GM18861 (cell line): Measurements from ENCODE around the gene SYNGR2.
"Not testable (repeated sequence)": the region's sequence is repeated elsewhere in the genome, so short reads cannot be mapped to it uniquely, and the experiment has no call there.

Source experiments
- ATAC-seq: cut with Tn5 transposase; IDR thresholded peaks from one replicate; pipeline ENCODE4 v1.9.1; 2021; ENCODE audit not compliant: unreplicated experiment

SYNGR2 gene

DNA sequence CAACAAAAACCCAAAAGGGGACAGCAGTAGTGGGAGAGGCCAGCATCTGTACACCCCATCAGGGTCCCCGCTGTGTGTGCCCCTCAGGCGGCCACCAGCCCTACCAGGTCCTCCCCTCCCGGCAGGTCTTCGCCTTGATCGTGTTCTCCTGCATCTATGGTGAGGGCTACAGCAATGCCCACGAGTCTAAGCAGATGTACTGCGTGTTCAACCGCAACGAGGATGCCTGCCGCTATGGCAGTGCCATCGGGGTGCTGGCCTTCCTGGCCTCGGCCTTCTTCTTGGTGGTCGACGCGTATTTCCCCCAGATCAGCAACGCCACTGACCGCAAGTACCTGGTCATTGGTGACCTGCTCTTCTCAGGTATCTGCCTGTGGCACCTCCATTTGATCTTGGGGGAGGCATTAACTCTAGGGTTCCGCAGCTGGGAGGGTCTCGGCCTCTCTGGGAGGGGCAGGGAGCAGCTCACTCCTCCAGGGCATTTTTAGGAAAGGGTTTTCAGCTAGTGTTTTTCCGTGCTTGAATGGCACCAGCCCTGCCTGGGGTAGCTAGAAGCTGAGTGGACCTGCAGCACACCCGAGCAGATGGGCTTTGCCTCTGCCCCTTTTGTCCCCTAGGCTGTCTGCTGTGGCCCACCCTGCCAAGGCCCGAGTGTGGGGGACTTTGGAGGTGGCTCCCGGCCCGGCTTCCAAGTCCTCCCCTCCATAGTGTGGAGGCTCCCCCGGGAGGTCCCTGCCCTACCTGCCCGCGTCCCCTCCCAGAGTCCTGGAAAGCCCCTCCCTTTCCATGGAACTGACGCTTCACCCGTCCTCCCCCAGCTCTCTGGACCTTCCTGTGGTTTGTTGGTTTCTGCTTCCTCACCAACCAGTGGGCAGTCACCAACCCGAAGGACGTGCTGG, 2.6 kb downstream of the SYNGR2 start:
- no peak for ATAC-seq

DNA sequence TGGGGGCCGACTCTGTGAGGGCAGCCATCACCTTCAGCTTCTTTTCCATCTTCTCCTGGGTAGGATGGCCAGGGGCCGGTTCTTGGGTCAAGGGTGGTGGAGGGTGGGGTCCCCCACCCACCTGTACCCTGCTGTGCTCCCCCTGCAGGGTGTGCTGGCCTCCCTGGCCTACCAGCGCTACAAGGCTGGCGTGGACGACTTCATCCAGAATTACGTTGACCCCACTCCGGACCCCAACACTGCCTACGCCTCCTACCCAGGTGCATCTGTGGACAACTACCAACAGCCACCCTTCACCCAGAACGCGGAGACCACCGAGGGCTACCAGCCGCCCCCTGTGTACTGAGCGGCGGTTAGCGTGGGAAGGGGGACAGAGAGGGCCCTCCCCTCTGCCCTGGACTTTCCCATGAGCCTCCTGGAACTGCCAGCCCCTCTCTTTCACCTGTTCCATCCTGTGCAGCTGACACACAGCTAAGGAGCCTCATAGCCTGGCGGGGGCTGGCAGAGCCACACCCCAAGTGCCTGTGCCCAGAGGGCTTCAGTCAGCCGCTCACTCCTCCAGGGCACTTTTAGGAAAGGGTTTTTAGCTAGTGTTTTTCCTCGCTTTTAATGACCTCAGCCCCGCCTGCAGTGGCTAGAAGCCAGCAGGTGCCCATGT, 3.3 kb downstream of the SYNGR2 start:
- ATAC-seq, result not testable (repeated sequence)

DNA sequence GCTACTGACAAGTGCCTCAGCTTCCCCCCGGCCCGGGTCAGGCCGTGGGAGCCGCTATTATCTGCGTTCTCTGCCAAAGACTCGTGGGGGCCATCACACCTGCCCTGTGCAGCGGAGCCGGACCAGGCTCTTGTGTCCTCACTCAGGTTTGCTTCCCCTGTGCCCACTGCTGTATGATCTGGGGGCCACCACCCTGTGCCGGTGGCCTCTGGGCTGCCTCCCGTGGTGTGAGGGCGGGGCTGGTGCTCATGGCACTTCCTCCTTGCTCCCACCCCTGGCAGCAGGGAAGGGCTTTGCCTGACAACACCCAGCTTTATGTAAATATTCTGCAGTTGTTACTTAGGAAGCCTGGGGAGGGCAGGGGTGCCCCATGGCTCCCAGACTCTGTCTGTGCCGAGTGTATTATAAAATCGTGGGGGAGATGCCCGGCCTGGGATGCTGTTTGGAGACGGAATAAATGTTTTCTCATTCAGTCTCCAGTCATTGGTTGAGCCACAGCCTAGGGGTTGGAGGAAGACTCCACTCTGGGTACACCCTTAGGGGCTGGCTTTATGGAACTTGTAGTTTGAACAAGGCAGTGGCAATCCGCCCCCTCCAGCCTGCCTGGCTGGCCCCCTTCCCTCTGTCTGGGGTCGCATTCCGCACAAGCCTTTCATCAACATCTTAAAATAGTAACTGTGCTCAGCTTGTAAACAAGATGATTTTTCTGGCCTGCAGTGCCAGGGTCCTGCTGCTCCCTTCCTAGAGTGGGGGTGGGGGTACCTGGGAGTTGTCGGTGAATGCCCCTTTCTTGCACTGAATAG, 4.1 kb downstream of the SYNGR2 start:
- no peak for ATAC-seq

DNA sequence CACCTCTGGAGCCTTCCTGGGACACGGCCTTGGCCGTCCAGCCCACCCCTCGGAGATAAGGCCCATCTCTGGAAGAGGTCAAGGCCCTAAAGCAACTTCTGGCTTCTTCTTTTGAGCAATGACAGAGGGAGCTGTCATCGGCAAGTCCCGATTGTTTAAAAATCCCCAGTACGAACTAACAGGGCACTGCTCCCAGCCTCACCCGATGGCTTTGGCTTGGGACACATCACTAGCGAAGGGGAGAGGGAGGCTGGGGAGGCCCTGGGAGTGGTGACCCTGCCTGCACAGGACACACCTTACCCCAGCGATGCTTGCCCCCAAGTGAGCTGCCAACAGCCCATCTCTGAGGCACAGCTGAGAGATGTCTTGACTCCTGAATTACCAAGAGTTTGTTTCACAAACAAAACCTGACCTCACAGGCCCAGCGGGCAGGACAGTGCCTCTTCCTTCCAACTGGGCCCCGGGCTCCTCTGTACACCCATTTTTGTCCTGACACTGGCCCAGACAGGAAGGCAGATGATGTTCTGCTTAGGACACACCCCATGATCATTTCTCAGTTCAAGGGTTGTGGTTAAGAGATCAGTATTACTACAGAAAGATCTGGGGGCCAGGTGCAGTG, 4.8 kb downstream of the SYNGR2 start:
- ATAC-seq, result no peak

DNA sequence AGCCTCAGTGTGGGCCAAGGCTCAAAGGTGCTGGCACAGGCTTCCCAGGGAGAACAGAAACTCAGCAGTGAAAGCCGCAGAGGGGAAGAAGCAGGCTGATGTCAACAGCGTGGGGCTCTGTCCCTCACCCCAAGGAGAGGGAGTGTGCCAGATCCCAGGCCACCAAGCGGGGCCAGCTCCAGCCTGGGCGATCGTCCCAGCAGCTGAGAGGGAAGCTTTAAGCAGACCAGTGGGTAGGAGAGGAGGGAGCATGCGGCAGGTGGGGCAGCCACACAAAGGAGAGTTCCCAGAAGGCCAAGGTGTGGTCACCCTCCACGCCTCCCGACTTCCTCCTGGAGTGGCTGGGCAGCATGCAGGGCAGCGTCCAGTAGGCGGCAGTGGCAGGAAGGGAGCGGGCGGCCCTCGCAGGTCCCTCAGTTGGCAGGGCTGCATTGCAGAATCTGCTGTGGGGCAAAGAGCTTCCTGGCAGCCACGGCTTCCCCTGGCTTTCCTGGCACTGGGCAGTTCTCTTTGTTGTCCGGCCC, 6.0 kb downstream of the SYNGR2 start:
- no peak for ATAC-seq

DNA sequence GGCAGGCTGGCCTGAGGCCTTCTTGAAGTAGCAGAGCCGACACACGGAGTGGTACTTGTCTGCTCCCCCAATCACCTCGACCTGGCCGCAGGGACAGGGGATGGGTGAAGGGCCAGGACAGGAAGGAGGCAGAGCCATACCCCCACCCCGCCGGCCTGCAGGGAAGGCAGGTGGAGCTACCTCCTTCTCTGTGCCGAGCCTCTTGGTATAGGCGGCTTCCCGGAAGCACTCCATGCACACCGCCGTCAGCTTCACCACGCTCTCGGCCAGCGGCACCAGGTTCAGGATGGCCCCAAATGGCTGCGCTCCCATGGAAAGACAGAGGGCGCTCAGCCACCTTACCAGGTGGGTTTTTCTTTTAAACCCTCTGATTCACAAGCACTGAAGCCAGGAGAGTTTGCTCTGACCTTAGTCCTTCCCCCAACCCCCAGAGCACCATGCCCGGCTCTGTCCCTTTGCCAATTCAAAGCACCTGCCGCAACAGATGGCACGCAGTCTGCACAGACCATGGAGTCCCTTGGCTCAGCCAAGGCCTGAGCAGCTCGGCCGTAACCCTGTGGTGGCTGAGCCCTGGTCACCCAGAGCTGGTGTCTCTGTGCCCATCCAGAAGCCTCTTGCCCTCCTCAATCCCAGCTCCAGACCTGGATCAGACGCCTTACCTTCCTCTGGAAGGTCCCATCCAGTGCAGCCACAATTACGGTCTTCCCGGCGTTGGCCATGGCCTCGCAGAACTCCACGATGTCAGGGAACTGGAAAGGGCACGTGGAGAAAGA, 6.7 kb downstream of the SYNGR2 start:
- no peak for ATAC-seq

DNA sequence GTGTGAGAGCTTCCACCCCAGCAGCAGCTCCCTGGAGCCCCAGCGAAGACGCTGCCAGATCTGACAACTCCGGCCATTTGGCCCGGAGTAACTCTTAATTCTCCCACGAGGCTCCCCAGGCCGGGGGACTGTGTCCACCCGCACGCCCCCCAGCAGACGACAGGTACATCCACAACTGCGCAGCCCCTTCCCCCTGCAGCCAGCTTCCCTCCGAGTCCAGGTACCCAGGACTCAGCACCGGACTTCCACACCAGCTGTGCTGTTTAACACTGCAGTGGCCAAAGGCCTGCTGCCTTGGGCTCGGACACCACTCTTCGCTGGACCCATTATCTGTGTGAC, 7.2 kb downstream of the SYNGR2 start:
- no peak for ATAC-seq

DNA sequence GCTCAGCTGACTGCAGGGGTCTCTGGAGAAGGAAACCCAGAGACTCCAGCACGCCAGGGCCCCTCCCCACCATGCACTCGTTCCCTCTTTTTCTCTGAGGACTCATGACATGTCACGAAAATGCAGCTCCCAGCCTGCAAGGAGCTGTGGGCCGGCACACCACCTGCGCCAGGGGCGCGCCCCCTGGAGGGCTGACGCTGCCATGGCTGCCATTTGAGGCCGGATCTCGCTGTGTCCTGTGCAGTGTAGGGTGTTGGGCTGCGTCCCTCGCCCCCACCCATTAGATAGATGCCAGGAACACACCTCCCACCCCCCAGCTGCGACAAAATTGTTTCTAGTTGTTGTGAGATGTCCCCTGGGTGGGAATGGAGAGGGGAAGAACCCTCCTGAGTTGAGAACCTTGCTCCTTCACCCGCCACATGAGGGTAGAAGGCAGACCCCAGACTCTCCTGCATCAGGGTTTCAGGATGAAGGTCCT, 8.2 kb downstream of the SYNGR2 start:
- no peak for ATAC-seq

DNA sequence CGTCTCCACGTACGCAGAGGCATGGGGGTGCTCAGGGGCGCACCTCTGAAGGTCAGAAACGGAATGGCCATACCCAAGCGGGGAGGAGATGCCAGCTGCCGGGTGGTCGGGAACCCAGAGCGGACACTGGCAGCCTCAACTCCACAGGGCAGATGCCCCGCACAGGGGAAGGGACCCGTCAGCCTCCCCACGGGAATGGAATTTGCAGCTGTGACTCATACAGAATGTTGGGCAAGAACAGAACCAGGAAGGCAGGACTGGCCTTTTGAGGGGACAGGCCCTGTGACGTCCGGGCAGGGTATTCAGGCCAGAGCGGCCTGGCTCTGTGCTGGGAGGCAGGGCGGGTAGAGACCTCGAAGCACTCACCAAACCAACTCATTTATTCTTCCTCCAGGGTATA, 11.0 kb downstream of the SYNGR2 start:
- ATAC-seq, result no peak

DNA sequence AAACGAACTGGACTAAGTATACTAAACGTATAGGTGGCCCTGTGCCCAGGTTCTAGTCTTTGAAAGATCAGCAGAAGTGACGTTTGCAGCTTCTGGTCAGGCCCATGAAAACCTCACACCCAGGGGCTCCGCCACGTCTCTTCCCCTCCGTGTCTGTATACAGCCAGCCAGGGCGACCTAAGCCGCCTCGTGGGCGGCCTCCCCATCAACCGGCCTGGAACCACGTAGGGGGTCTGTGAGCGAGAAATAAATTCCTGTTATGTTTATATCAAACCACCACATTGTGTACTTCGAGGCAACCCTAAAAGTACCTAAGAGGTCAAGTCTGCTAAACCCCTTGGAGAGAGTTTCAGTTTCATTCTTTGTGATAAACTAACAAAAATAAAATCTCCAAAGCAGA, 11.7 kb downstream of the SYNGR2 start:
- no peak for ATAC-seq

DNA sequence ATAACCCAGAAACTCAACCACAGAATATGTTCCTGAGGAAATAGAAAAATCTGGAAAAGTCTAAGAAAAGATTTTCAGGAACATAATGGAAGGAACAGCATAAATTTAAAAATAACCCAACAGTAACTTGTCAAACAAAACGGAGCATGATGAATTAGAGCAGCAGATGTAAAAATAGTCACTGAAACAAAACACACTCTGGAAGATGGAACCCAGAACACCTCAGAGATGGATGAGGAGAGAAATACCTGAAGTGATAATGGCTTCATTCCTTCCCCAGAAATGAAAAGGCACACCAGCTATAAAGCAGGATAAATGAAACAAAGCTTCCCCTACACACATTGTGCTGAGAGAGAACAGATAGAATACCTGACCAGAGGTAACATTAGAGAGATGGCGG, 12.1 kb downstream of the SYNGR2 start:
- ATAC-seq, result no peak

DNA sequence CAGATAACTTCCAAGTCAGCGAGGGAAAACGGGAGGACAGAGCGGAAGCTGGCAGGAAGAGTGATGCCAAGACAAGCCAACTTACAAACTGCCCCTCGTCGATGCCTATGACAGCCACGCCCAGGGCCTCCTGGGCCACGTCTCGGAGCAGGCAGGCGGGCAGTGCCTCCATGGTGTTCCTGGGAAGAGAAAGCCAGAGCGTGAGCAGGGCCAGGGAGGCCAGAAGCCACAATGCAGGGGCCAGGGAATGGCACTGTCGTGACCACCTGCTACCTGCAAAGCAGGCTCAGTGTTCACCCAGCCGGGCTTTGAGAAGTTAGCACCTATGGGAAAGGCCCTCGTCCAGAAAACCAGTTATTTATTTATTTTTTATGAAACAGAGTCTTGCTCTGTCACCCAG, 14.1 kb downstream of the SYNGR2 start:
- no peak for ATAC-seq

DNA sequence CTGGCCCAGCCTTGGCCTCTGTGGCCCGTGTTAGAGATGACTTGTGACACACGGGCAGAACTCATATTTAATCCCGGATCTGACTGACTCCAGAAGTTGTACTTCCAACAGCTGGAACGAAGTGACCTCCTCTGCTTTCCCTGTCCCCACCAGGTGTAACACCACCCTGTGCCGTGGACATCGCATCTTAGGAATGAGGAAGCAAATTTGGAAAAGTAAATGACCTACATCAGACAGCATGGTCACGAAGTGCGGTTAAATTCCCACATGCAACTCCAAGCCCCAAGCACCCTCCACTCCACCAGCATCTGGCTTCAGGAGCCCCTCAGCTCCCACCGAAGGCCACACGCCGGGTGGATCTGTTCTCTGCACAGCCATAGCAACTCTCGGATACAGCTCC, 15.5 kb downstream of the SYNGR2 start:
- ATAC-seq, result no peak

DNA sequence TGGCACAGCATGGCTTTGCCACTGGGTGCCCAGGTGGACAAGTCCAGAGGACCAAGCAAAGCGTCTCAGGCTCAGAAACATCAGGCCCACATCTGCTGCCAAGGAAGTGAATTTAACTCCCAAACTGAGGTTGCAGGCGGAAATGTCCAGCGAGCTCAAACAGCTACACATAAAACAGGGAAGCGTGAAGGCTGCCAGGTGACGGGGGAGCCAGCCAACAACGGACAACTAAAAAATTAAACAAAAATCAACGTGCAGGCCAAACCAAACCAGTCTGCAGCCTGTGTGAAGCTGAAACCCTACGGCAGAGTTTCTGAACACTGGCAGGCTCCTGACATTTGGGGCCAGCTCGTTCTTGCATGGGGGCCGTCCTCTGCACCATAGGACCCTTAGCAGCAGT, 16.0 kb downstream of the SYNGR2 start:
- no peak for ATAC-seq

DNA sequence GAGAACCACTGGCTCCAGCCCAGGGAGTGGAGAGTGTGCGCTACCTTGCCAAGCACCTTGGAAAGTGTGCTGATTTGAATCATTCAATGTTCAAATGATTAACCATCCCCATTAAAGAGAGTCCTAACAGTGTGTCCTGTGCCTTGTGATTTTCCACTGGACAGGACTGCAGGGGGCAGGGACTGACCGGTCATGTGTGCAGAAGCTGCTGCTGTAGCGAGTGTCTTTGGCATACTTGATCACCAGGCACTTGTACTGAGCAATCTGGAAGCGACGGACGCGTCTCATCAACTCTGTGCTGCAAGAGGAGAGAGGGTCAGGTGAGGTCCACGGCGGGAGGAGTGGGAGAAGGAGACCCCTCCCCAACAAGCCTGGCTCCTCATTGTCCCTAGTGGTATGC, 16.5 kb downstream of the SYNGR2 start:
- no peak for ATAC-seq

DNA sequence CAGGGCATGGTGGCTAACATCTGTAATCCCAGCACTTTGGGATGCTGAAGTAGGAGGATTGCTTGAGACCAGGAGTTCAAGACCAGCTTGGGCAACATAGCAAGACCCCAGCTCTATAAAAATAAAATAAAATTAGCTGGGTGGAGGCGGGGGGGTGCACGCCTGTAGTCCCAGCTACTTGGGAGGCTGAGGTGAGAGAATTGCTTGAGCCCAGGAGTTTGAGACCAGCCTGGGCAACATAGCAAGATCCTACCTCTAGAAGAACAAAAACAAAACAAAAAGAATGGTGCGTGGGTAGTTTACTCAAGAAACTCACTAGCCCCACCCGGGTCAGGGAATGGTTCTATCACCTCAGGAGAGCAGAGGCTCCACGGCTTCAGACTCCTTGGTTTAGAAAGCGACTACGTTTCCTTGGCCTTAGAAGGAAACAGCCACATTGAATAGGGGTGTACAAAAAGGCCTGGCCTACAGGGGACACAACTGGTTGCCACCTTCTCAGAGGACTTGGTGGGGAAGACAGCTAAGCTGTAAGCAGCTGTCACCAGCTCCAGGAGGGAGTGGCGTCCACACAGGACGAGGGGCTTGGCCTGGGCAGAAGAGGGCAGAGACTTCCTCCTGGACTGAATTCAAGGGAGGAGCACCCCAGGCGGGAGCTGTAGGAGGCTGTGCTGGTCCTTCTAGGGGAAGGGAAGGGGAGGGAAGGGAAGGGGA, 17.8 kb downstream of the SYNGR2 start:
- no peak for ATAC-seq

DNA sequence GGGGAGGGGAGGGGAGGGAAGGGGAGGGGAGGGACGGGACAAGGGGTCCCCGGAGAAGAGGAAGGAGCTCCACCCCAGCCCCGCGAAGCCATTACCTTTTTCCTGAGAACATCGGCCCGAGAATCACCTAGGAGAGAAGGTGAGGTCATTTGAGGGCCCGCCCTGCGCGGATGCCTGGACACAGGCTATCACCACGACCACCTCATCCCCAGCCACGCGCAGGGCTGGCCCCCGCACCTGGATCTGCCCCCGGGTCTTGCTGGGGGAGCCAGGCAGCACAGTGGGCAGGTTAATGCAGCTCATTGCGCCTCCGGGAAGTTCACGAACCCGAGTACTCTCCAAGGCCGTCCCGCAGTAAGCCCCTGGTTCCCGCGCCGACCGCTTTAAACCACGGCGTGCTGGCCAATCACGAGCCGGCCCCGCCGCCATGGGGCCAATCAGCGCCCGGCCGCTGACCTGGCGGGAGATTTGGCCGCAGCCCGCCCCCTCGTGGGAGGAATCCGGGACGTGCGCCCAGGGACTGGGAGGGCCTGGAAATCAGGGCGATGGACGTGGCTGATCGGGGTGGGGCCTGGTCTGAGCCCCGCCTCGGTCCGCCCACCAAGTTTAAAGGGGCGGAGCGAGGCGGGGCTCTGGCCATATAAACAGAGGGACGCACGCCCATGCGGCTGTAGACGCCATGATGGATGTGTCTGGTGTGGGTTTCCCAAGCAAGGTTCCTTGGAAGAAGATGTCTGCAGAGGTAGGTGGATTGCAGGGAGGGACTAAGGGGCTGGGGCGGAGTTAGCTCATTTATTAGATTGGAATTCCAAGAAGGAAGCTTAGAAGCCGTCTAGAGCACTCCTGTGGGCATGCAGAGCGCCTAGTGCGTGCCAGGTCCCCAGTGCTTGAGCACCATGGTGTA, 18.6 kb downstream of the SYNGR2 start, which contains the start of the genes AFMID and TK1:
Gene AFMID (plus strand): TSS at position 671 of the 904 bp plus-strand sequence. CDS start 9 bp downstream, at position 680.
Gene TK1 (minus strand): TSS at position 361 of the 904 bp plus-strand sequence. CDS start 58 bp downstream, at position 303.
- peak; percentile 81 for ATAC-seq

DNA sequence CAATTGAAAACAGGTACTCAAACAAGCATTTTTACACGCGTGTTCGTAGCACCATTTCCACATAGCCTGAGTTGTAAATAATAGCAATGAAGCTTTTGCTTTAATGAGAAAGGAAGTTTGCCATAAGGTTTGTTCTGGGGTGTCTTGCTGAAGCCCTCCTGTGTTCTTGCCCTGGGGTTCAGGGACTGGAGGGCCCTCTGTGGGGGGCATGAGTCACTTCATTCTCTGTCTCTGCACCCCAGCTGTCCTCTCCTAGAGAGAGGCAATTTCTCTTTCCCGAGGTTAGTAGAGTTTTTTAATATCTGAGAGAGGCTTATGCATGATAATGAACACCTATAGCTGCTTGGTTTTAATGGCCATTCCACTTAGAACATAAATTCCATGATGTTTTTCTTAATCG, 28.3 kb downstream of the SYNGR2 start:
- no peak for ATAC-seq
